Tibial nerve (tissue), 4 donors: ENCODE measurements around the gene SPEF2. TPM values are rescaled to one million over a fixed set of nuclear protein-coding genes. Genes with fewer than 3 reads are reported as not detected.

ENCODE experiments used
- DNase-seq, 2 donors: peaks; one replicate each; pipeline ENCODE4 v3.0.0-alpha.2; 2019; ENCODE audit warnings: low spot score in 2 of 2
- H3K27ac ChIP-seq, 4 donors: fragments of 200-600 bp; sonication (generic) in 3 of 4; one replicate each; pipeline ENCODE4 v1.5.1; 2017 to 2019; ENCODE audit warnings: mild to moderate bottlenecking in 1 of 4
- H3K27me3 ChIP-seq, 2 donors: fragments of 200-600 bp; sonication (generic) in 1 of 2; one replicate each; pipeline versions ENCODE4 v1.5.1 to v1.6.0; 2017 to 2019
- H3K36me3 ChIP-seq, 3 donors: fragments of 200-600 bp; sonication (generic); one replicate each; pipeline ENCODE4 v1.5.1; 2018 to 2019
- H3K4me1 ChIP-seq, 4 donors: fragments of 200-600 bp; sonication (generic) in 3 of 4; one replicate each; pipeline ENCODE4 v1.5.1; 2017 to 2019
- H3K4me3 ChIP-seq, 4 donors: fragments of 200-600 bp; sonication (generic) in 3 of 4; one replicate each; pipeline ENCODE4 v1.5.1; 2017 to 2019; ENCODE audit warnings: mild to moderate bottlenecking in 1 of 4, moderate library complexity in 1 of 4
- H3K9me3 ChIP-seq, 4 donors: fragments of 200-600 bp; sonication (generic) in 3 of 4; one replicate each; pipeline ENCODE4 v1.5.1; 2017 to 2019
- CTCF ChIP-seq, 5 experiments: fragments of 200-600 bp in 3 of 5; fragments of 450-650 bp in 2 of 5; sonication (generic) in 3 of 5; IDR thresholded peaks; one replicate each; pipeline ENCODE4 v1.5.1; 2016 to 2019; ENCODE audit warnings: antibody characterized with exemption in 5 of 5, mild to moderate bottlenecking in 3 of 5, moderate library complexity in 2 of 5
- EP300 ChIP-seq, 2 donors: sonication (generic); formaldehyde crosslinking; IDR thresholded peaks; one replicate each; pipeline ENCODE4 v1.6.1; 2017; ENCODE audit warnings: antibody characterized with exemption in 2 of 2, mild to moderate bottlenecking in 1 of 2
- POLR2A ChIP-seq, 2 donors: fragments of 450-650 bp; IDR thresholded peaks; one replicate each; pipeline ENCODE4 v1.6.1; 2017; ENCODE audit warnings: antibody characterized with exemption in 2 of 2, mild to moderate bottlenecking in 2 of 2, moderate library complexity in 2 of 2
- WGBS, 2 donors: methylation state at CpG; one replicate each; pipeline ENCODE4 v1.1.5; 2018; 5-methylcytosine and 5-hydroxymethylcytosine counted together
- total RNA-seq, 4 donors: library from RNA; depleted of rRNA; stranded (reverse); fragments of >200 nt; gene quantifications; one replicate each; pipeline ENCODE4 v1.1.0, GENCODE V29; 2016

Gene SPEF2
- total RNA-seq, 4 donors from 2014 or later = 5.1 to 33.5 (median 17.5) TPM

- Histone ChIP-seq H3K27me3 (no peaks in the 10 kb centered on the region), H3K9me3 (no peaks in the 10 kb centered on the region), H3K4me1 (no peaks in the 10 kb centered on the region), H3K27ac (no peak overlapping the region), H3K4me3 (no peak overlapping the region), H3K36me3 (peaks cover 0 to 6% (median 0%) of the 10 kb centered on the region in 3 donors)
- 73 to 95% methylated on average over 5 of the region's 5 CpGs for WGBS, 2 donors
- no peak for DNase-seq
- TF ChIP-seq POLR2A (IDR thresholded peaks at IDR 0.05) (no peak), CTCF (IDR thresholded peaks at IDR 0.05) (no peak), EP300 (IDR thresholded peaks at IDR 0.05) (no peak)
Observed at GRCh38 chr5:35755966-35756365, 138.3 kb downstream of the SPEF2 start.

GRCh38 chr5:35758151-35758724 is 140.6 kb downstream of the SPEF2 start:
- no peaks in the 10 kb centered on the region for H3K9me3 ChIP-seq
- no peaks in the 10 kb centered on the region for H3K4me1 ChIP-seq
- no peak overlapping the region for H3K4me3 ChIP-seq
- no peak for DNase-seq
- no peaks in the 10 kb centered on the region for H3K27me3 ChIP-seq
- no peak overlapping the region for H3K27ac ChIP-seq
- TF ChIP-seq POLR2A (IDR thresholded peaks at IDR 0.05) (no peak), CTCF (IDR thresholded peaks at IDR 0.05) (no peak), EP300 (IDR thresholded peaks at IDR 0.05) (no peak)
- H3K36me3 ChIP-seq = peaks cover 0 to 6% (median 0%) of the 10 kb centered on the region in 3 donors
- 65 to 70% methylated on average over 5 of the region's 5 CpGs for WGBS, 2 donors

- TF ChIP-seq POLR2A (IDR thresholded peaks at IDR 0.05) = no peak
- TF ChIP-seq CTCF (IDR thresholded peaks at IDR 0.05) = no peak
- no peak for TF ChIP-seq EP300 (IDR thresholded peaks at IDR 0.05)
- H3K9me3 ChIP-seq = no peaks in the 10 kb centered on the region
Observed at GRCh38 chr5:35761541-35761940, 143.9 kb downstream of the SPEF2 start.

GRCh38 chr5:35762368-35762767 is 144.7 kb downstream of the SPEF2 start:
- no peaks in the 10 kb centered on the region for H3K36me3 ChIP-seq
- H3K27me3 ChIP-seq = no peaks in the 10 kb centered on the region
- no peak overlapping the region for H3K27ac ChIP-seq
- TF ChIP-seq EP300 (IDR thresholded peaks at IDR 0.05) (no peak), CTCF (IDR thresholded peaks at IDR 0.05) (no peak), POLR2A (IDR thresholded peaks at IDR 0.05) (no peak)
- DNase-seq = no peak
- 64 to 90% methylated on average over 3 of the region's 3 CpGs for WGBS, 2 donors
- H3K9me3 ChIP-seq = no peaks in the 10 kb centered on the region
- no peaks in the 10 kb centered on the region for H3K4me1 ChIP-seq
- H3K4me3 ChIP-seq = no peak overlapping the region

More at GRCh38 chr5:35761541-35761940, 143.9 kb downstream of the SPEF2 start:
- no peak overlapping the region for H3K27ac ChIP-seq
- H3K27me3 ChIP-seq = no peaks in the 10 kb centered on the region
- no peaks in the 10 kb centered on the region for H3K4me1 ChIP-seq
- no peaks in the 10 kb centered on the region for H3K36me3 ChIP-seq
- DNase-seq = no peak
- WGBS, 2 donors = 84 to 86% methylated on average over 4 of the region's 4 CpGs
- H3K4me3 ChIP-seq = no peak overlapping the region

GRCh38 chr5:35765921-35766320 is 148.3 kb downstream of the SPEF2 start:
- Histone ChIP-seq H3K36me3 (no peaks in the 10 kb centered on the region), H3K9me3 (no peaks in the 10 kb centered on the region), H3K4me1 (no peaks in the 10 kb centered on the region), H3K27ac (no peak overlapping the region), H3K27me3 (no peaks in the 10 kb centered on the region), H3K4me3 (no peak overlapping the region)
- 21 to 25% methylated on average over 1 of the region's 1 CpG for WGBS, 2 donors
- TF ChIP-seq POLR2A (IDR thresholded peaks at IDR 0.05) = no peak
- no peak for TF ChIP-seq CTCF (IDR thresholded peaks at IDR 0.05)
- no peak for TF ChIP-seq EP300 (IDR thresholded peaks at IDR 0.05)
- DNase-seq = no peak
